ENCODE data around the gene DIS3L2. TPM values are rescaled to one million over a fixed set of nuclear protein-coding genes. Genes with fewer than 3 reads are reported as not detected.

The DIS3L2 gene
- polyA plus RNA-seq (2013, experiment 1 of 2): 17.7 TPM
- polyA plus RNA-seq (2013, experiment 2 of 2): 15.5 TPM

GRCh38 chr2:231961349-231962166 is at the start of gene DIS3L2:
TSS of gene DIS3L2 (plus strand) at chr2:231961713. CDS start at chr2:232014928, 53,215 bp downstream.
- H3K9me3 ChIP-seq (ENCODE audit: control insufficient read depth, low read length): no peaks in the 10 kb centered on the region
- H3K36me3 ChIP-seq (ENCODE audit: control insufficient read depth, insufficient read depth, low read length): no peaks in the 10 kb centered on the region
- WGBS, 2 experiments (ENCODE audit: insufficient coverage in 2 of 2): 1% methylated on average over 65 to 72 of the region's 83 CpGs
- H3K4me1 ChIP-seq (ENCODE audit: control insufficient read depth, insufficient read depth, low read length, poor library complexity, severe bottlenecking): no peaks in the 10 kb centered on the region
- peak within 1 kb of the TSS; percentile 81 for H3K4me3 ChIP-seq (ENCODE audit: extremely low read depth, insufficient read depth, low read length, poor library complexity, severe bottlenecking)
- H3K27ac ChIP-seq (ENCODE audit: low read depth, low read length, severe bottlenecking): peak within 1 kb of the TSS; percentile 89

- Histone ChIP-seq H3K4me3 (ENCODE audit: extremely low read depth, insufficient read depth, low read length, poor library complexity, severe bottlenecking) (no peak overlapping the region), H3K9me3 (ENCODE audit: control insufficient read depth, low read length) (no peaks in the 10 kb centered on the region), H3K36me3 (ENCODE audit: control insufficient read depth, insufficient read depth, low read length) (no peaks in the 10 kb centered on the region), H3K27ac (ENCODE audit: low read depth, low read length, severe bottlenecking) (no peak overlapping the region), H3K4me1 (ENCODE audit: control insufficient read depth, insufficient read depth, low read length, poor library complexity, severe bottlenecking) (no peaks in the 10 kb centered on the region)
- 91% methylated on average over 9 to 11 of the region's 14 CpGs for WGBS, 2 experiments (ENCODE audit: insufficient coverage in 2 of 2)
Observed at GRCh38 chr2:231914077-231914690, 47.3 kb upstream of the DIS3L2 start.

- H3K4me1 ChIP-seq (ENCODE audit: control insufficient read depth, insufficient read depth, low read length, poor library complexity, severe bottlenecking): no peaks in the 10 kb centered on the region
- H3K9me3 ChIP-seq (ENCODE audit: control insufficient read depth, low read length): no peaks in the 10 kb centered on the region
- no peak overlapping the region for H3K4me3 ChIP-seq (ENCODE audit: extremely low read depth, insufficient read depth, low read length, poor library complexity, severe bottlenecking)
- 80 to 87% methylated on average over 6 to 8 of the region's 10 CpGs for WGBS, 2 experiments (ENCODE audit: insufficient coverage in 2 of 2)
- no peak overlapping the region for H3K27ac ChIP-seq (ENCODE audit: low read depth, low read length, severe bottlenecking)
- no peaks in the 10 kb centered on the region for H3K36me3 ChIP-seq (ENCODE audit: control insufficient read depth, insufficient read depth, low read length)
Observed at GRCh38 chr2:231917280-231918066, 44.0 kb upstream of the DIS3L2 start.

GRCh38 chr2:231918501-231919330 is 42.8 kb upstream of the DIS3L2 start:
- Histone ChIP-seq H3K36me3 (ENCODE audit: control insufficient read depth, insufficient read depth, low read length) (no peaks in the 10 kb centered on the region), H3K4me3 (ENCODE audit: extremely low read depth, insufficient read depth, low read length, poor library complexity, severe bottlenecking) (no peak overlapping the region), H3K4me1 (ENCODE audit: control insufficient read depth, insufficient read depth, low read length, poor library complexity, severe bottlenecking) (no peaks in the 10 kb centered on the region), H3K9me3 (ENCODE audit: control insufficient read depth, low read length) (no peaks in the 10 kb centered on the region), H3K27ac (ENCODE audit: low read depth, low read length, severe bottlenecking) (no peak overlapping the region)
- 91 to 92% methylated on average over 19 of the region's 21 CpGs for WGBS, 2 experiments (ENCODE audit: insufficient coverage in 2 of 2)

- Histone ChIP-seq H3K9me3 (ENCODE audit: control insufficient read depth, low read length) (no peaks in the 10 kb centered on the region), H3K27ac (ENCODE audit: low read depth, low read length, severe bottlenecking) (no peak overlapping the region), H3K4me1 (ENCODE audit: control insufficient read depth, insufficient read depth, low read length, poor library complexity, severe bottlenecking) (no peaks in the 10 kb centered on the region), H3K4me3 (ENCODE audit: extremely low read depth, insufficient read depth, low read length, poor library complexity, severe bottlenecking) (no peak overlapping the region), H3K36me3 (ENCODE audit: control insufficient read depth, insufficient read depth, low read length) (no peaks in the 10 kb centered on the region)
- WGBS, 2 experiments (ENCODE audit: insufficient coverage in 2 of 2): 82 to 90% methylated on average over 12 to 14 of the region's 15 CpGs
Observed at GRCh38 chr2:231919341-231920035, 42.0 kb upstream of the DIS3L2 start.

GRCh38 chr2:231920366-231920765 is 41.1 kb upstream of the DIS3L2 start:
- Histone ChIP-seq H3K4me3 (ENCODE audit: extremely low read depth, insufficient read depth, low read length, poor library complexity, severe bottlenecking) (no peak overlapping the region), H3K9me3 (ENCODE audit: control insufficient read depth, low read length) (no peaks in the 10 kb centered on the region), H3K4me1 (ENCODE audit: control insufficient read depth, insufficient read depth, low read length, poor library complexity, severe bottlenecking) (no peaks in the 10 kb centered on the region), H3K36me3 (ENCODE audit: control insufficient read depth, insufficient read depth, low read length) (no peaks in the 10 kb centered on the region), H3K27ac (ENCODE audit: low read depth, low read length, severe bottlenecking) (no peak overlapping the region)
- 80 to 100% methylated on average over 1 to 2 of the region's 3 CpGs for WGBS, 2 experiments (ENCODE audit: insufficient coverage in 2 of 2)

GRCh38 chr2:231920795-231921194 is 40.7 kb upstream of the DIS3L2 start:
- H3K4me1 ChIP-seq (ENCODE audit: control insufficient read depth, insufficient read depth, low read length, poor library complexity, severe bottlenecking): no peaks in the 10 kb centered on the region
- 87 to 92% methylated on average over 2 to 5 of the region's 5 CpGs for WGBS, 2 experiments (ENCODE audit: insufficient coverage in 2 of 2)
- no peak overlapping the region for H3K27ac ChIP-seq (ENCODE audit: low read depth, low read length, severe bottlenecking)
- H3K9me3 ChIP-seq (ENCODE audit: control insufficient read depth, low read length): no peaks in the 10 kb centered on the region
- no peaks in the 10 kb centered on the region for H3K36me3 ChIP-seq (ENCODE audit: control insufficient read depth, insufficient read depth, low read length)
- no peak overlapping the region for H3K4me3 ChIP-seq (ENCODE audit: extremely low read depth, insufficient read depth, low read length, poor library complexity, severe bottlenecking)

- 85 to 95% methylated on average over 10 to 12 of the region's 15 CpGs for WGBS, 2 experiments (ENCODE audit: insufficient coverage in 2 of 2)
- Histone ChIP-seq H3K9me3 (ENCODE audit: control insufficient read depth, low read length) (no peaks in the 10 kb centered on the region), H3K36me3 (ENCODE audit: control insufficient read depth, insufficient read depth, low read length) (no peaks in the 10 kb centered on the region), H3K4me3 (ENCODE audit: extremely low read depth, insufficient read depth, low read length, poor library complexity, severe bottlenecking) (no peak overlapping the region), H3K27ac (ENCODE audit: low read depth, low read length, severe bottlenecking) (no peak overlapping the region), H3K4me1 (ENCODE audit: control insufficient read depth, insufficient read depth, low read length, poor library complexity, severe bottlenecking) (peaks cover 6% of the 10 kb centered on the region)
Observed at GRCh38 chr2:231922311-231923009, 39.1 kb upstream of the DIS3L2 start.

- Histone ChIP-seq H3K36me3 (ENCODE audit: control insufficient read depth, insufficient read depth, low read length) (no peaks in the 10 kb centered on the region), H3K27ac (ENCODE audit: low read depth, low read length, severe bottlenecking) (no peak overlapping the region), H3K4me3 (ENCODE audit: extremely low read depth, insufficient read depth, low read length, poor library complexity, severe bottlenecking) (no peak overlapping the region), H3K9me3 (ENCODE audit: control insufficient read depth, low read length) (no peaks in the 10 kb centered on the region), H3K4me1 (ENCODE audit: control insufficient read depth, insufficient read depth, low read length, poor library complexity, severe bottlenecking) (peaks cover 6% of the 10 kb centered on the region)
- WGBS, 2 experiments (ENCODE audit: insufficient coverage in 2 of 2): 60 to 71% methylated on average over 1 to 3 of the region's 3 CpGs
Observed at GRCh38 chr2:231923010-231923344, 38.5 kb upstream of the DIS3L2 start.
